ENCODE measurements around the gene SMAD9.

Gene SMAD9

DNA sequence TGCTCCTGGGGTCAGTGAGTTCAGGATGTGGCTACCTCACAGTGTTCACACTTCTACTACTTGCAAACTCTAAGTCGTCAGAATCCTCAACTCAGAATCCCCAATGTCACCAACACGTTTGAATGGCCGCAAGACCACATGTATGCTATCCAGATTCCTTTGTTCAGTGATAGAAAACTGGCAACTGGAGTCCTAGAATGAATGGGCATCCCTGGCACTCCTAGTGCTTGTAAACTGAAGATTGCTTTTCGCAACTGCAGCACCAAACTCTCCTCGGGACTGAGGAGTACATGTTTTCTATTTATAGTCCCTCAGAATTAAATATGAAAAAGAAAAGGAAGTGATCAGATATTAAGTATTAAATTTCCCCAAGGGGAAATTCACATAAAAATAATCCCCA is 4.9 kb downstream of the SMAD9 start:
- TF ChIP-seq, protein P1, sequence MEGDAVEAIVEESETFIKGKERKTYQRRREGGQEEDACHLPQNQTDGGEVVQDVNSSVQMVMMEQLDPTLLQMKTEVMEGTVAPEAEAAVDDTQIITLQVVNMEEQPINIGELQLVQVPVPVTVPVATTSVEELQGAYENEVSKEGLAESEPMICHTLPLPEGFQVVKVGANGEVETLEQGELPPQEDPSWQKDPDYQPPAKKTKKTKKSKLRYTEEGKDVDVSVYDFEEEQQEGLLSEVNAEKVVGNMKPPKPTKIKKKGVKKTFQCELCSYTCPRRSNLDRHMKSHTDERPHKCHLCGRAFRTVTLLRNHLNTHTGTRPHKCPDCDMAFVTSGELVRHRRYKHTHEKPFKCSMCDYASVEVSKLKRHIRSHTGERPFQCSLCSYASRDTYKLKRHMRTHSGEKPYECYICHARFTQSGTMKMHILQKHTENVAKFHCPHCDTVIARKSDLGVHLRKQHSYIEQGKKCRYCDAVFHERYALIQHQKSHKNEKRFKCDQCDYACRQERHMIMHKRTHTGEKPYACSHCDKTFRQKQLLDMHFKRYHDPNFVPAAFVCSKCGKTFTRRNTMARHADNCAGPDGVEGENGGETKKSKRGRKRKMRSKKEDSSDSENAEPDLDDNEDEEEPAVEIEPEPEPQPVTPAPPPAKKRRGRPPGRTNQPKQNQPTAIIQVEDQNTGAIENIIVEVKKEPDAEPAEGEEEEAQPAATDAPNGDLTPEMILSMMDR (conservative IDR thresholded peaks at IDR 0.05; ENCODE audit: low read depth, low read length): no peak
- no peaks in the 10 kb centered on the region for H3K4me1 ChIP-seq (ENCODE audit: low read depth, poor library complexity, severe bottlenecking)
- no peaks in the 10 kb centered on the region for H3K36me3 ChIP-seq (ENCODE audit: insufficient read depth)
- no peaks in the 10 kb centered on the region for H3K27me3 ChIP-seq (ENCODE audit: insufficient read depth, low read depth)
- no peak overlapping the region for H2AFZ ChIP-seq (ENCODE audit: low read depth)
- H3K27ac ChIP-seq: no peak overlapping the region
- H3K4me3 ChIP-seq (IDR thresholded peaks at IDR 0.05; ENCODE audit: insufficient read depth, low read depth, low read length): no peak overlapping the region
- H3K79me2 ChIP-seq (ENCODE audit: insufficient read depth, low read depth): no peaks in the 10 kb centered on the region
- H4K20me1 ChIP-seq (ENCODE audit: insufficient read depth): no peaks in the 10 kb centered on the region
- no peak overlapping the region for H3K4me2 ChIP-seq
- H3K9ac ChIP-seq: no peak overlapping the region

DNA sequence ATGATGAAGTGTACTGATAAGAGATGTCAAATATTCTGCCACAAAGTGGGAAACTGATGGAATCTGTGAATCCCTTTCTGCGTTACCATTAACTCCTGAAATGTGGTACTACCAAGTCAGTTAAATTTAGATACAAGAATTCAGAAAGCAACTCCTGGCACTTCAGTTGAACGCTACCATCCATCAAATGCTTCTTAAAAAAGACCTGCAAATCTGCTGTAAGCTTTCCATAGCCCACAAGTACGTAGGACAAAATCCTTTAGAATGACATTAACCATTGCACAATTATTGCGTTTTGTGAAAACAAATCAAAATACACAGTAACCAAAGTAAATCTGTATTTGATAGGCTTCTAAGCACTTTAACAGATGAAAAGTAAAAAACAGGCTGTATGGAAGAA is 5.4 kb downstream of the SMAD9 start:
- H3K27me3 ChIP-seq (ENCODE audit: insufficient read depth, low read depth): no peaks in the 10 kb centered on the region
- no peak overlapping the region for H3K4me3 ChIP-seq (IDR thresholded peaks at IDR 0.05; ENCODE audit: insufficient read depth, low read depth, low read length)
- H3K27ac ChIP-seq: no peak overlapping the region
- no peak overlapping the region for H3K4me2 ChIP-seq
- H4K20me1 ChIP-seq (ENCODE audit: insufficient read depth): no peaks in the 10 kb centered on the region
- H2AFZ ChIP-seq (ENCODE audit: low read depth): no peak overlapping the region
- TF ChIP-seq, protein P1 (conservative IDR thresholded peaks at IDR 0.05; ENCODE audit: low read depth, low read length): no peak
- H3K4me1 ChIP-seq (ENCODE audit: low read depth, poor library complexity, severe bottlenecking): no peaks in the 10 kb centered on the region
- no peaks in the 10 kb centered on the region for H3K79me2 ChIP-seq (ENCODE audit: insufficient read depth, low read depth)
- no peak overlapping the region for H3K9ac ChIP-seq
- no peaks in the 10 kb centered on the region for H3K36me3 ChIP-seq (ENCODE audit: insufficient read depth)

DNA sequence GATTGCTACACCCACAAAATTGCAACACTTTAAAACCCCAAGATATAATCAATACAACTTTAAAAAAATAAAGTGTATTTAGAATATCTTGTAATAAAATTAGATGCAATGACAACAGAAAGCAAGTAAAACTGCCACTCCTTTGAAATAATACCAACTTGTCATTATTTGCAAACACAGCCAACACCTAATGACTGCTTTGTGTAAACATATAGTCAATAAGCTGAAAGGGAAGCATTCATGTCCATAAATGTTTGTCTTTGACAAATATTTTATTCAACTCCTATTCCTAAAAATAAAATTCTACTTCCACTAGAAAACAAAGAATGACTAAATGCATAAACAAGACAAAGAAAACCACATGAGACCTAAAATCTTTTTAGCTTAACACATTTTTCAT is 6.6 kb downstream of the SMAD9 start:
- no peak overlapping the region for H3K27ac ChIP-seq
- no peak overlapping the region for H2AFZ ChIP-seq (ENCODE audit: low read depth)
- H4K20me1 ChIP-seq (ENCODE audit: insufficient read depth): no peaks in the 10 kb centered on the region

DNA sequence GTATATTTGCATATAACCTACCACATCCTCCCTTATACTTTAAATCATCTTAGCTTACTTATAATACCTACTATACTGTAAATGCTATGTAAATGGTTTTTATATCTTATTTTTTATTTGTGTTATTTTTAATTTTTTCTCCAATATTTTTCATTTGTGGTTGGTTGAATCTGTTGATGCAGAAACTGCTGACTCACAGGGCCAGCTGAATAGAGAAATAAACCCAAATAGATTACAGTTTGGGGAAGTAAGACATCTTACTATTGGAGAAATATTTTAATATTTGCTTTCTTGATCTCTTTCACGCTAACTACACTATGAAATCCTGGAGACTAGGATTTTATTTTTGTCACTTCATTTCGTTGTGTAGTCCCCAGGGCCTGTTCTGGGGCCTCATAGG is 7.1 kb downstream of the SMAD9 start:
- no peaks in the 10 kb centered on the region for H3K36me3 ChIP-seq (ENCODE audit: insufficient read depth)
- no peak overlapping the region for H3K4me2 ChIP-seq
- no peak overlapping the region for H3K4me3 ChIP-seq (IDR thresholded peaks at IDR 0.05; ENCODE audit: insufficient read depth, low read depth, low read length)
- no peak overlapping the region for H3K9ac ChIP-seq
- H4K20me1 ChIP-seq (ENCODE audit: insufficient read depth): no peaks in the 10 kb centered on the region
- TF ChIP-seq, protein P1 (conservative IDR thresholded peaks at IDR 0.05; ENCODE audit: low read depth, low read length): no peak
- H3K27me3 ChIP-seq (ENCODE audit: insufficient read depth, low read depth): no peaks in the 10 kb centered on the region
- no peaks in the 10 kb centered on the region for H3K79me2 ChIP-seq (ENCODE audit: insufficient read depth, low read depth)
- no peaks in the 10 kb centered on the region for H3K4me1 ChIP-seq (ENCODE audit: low read depth, poor library complexity, severe bottlenecking)
- H3K27ac ChIP-seq: no peak overlapping the region
- H2AFZ ChIP-seq (ENCODE audit: low read depth): no peak overlapping the region

More for the DNA sequence above, 6.6 kb downstream of the SMAD9 start:
- no peak overlapping the region for H3K9ac ChIP-seq
- no peaks in the 10 kb centered on the region for H3K79me2 ChIP-seq (ENCODE audit: insufficient read depth, low read depth)
- H3K4me1 ChIP-seq (ENCODE audit: low read depth, poor library complexity, severe bottlenecking): no peaks in the 10 kb centered on the region
- H3K27me3 ChIP-seq (ENCODE audit: insufficient read depth, low read depth): no peaks in the 10 kb centered on the region
- TF ChIP-seq, protein P1 (conservative IDR thresholded peaks at IDR 0.05; ENCODE audit: low read depth, low read length): no peak
- no peak overlapping the region for H3K4me3 ChIP-seq (IDR thresholded peaks at IDR 0.05; ENCODE audit: insufficient read depth, low read depth, low read length)
- no peaks in the 10 kb centered on the region for H3K36me3 ChIP-seq (ENCODE audit: insufficient read depth)
- H3K4me2 ChIP-seq: no peak overlapping the region
